Measurements from ENCODE around the gene CACNA1G.

The CACNA1G gene

GRCh38 chr17:50570032-50570431 is 9.5 kb downstream of the CACNA1G start:
- no peak for DNase-seq

GRCh38 chr17:50570528-50570927 is 10.0 kb downstream of the CACNA1G start:
- no peak for DNase-seq

- DNase-seq = no peak
Observed at GRCh38 chr17:50571681-50572080, 11.2 kb downstream of the CACNA1G start.

- no peak for DNase-seq
Observed at GRCh38 chr17:50572541-50572940, 12.0 kb downstream of the CACNA1G start.

GRCh38 chr17:50573866-50574611 is 13.5 kb downstream of the CACNA1G start:
- DNase-seq = no peak

GRCh38 chr17:50575581-50576210 is 15.2 kb downstream of the CACNA1G start:
- DNase-seq = no peak

GRCh38 chr17:50576864-50577263 is 16.3 kb downstream of the CACNA1G start:
- no peak for DNase-seq

GRCh38 chr17:50577451-50577954 is 17.0 kb downstream of the CACNA1G start:
- DNase-seq = no peak

GRCh38 chr17:50578173-50578572 is 17.7 kb downstream of the CACNA1G start:
- no peak for DNase-seq

- DNase-seq = no peak
Observed at GRCh38 chr17:50579399-50579798, 18.9 kb downstream of the CACNA1G start.

- DNase-seq = no peak
Observed at GRCh38 chr17:50580646-50581045, 20.1 kb downstream of the CACNA1G start.

- DNase-seq = no peak
Observed at GRCh38 chr17:50581316-50581715, 20.8 kb downstream of the CACNA1G start.

- DNase-seq = no peak
Observed at GRCh38 chr17:50582741-50583140, 22.2 kb downstream of the CACNA1G start.

- no peak for DNase-seq
Observed at GRCh38 chr17:50583641-50584040, 23.1 kb downstream of the CACNA1G start.

GRCh38 chr17:50584116-50584515 is 23.6 kb downstream of the CACNA1G start:
- DNase-seq = no peak

- DNase-seq = no peak
Observed at GRCh38 chr17:50584749-50585148, 24.2 kb downstream of the CACNA1G start.

GRCh38 chr17:50585346-50585745 is 24.8 kb downstream of the CACNA1G start:
- no peak for DNase-seq

GRCh38 chr17:50585891-50586290 is 25.4 kb downstream of the CACNA1G start:
- no peak for DNase-seq

GRCh38 chr17:50586421-50587247 is 26.1 kb downstream of the CACNA1G start:
- no peak for DNase-seq

- no peak for DNase-seq
Observed at GRCh38 chr17:50587571-50587970, 27.1 kb downstream of the CACNA1G start.

- no peak for DNase-seq
Observed at GRCh38 chr17:50588391-50589049, 28.0 kb downstream of the CACNA1G start.

- DNase-seq = no peak
Observed at GRCh38 chr17:50589095-50589705, 28.7 kb downstream of the CACNA1G start.

All from SW 1271 (cell line).